GM20000 (cell line): ENCODE measurements around the gene CYB5A.
"Not testable (repeated sequence)": the region's sequence is repeated elsewhere in the genome, so short reads cannot be mapped to it uniquely, and the experiment has no call there.

ENCODE experiments used
- DNase-seq: peaks from one replicate; pipeline ENCODE4 v3.0.0; 2012; ENCODE audit warnings: low spot score
- CTCF ChIP-seq: IDR thresholded peaks from 2 replicates; pipeline ENCODE4 v1.5.1; 2012; ENCODE audit warnings: mild to moderate bottlenecking, control low read depth; ENCODE audit errors: extremely low read depth, missing control alignments

Gene CYB5A

GRCh38 chr18:74331404-74331803 is 39.6 kb upstream of the CYB5A start:
- TF ChIP-seq CTCF = no peak
- no peak for DNase-seq

GRCh38 chr18:74329688-74330205 is 38.0 kb upstream of the CYB5A start:
- TF ChIP-seq CTCF = no peak
- no peak for DNase-seq

GRCh38 chr18:74328206-74328605 is 36.4 kb upstream of the CYB5A start:
- DNase-seq = no peak
- TF ChIP-seq CTCF = no peak

- DNase-seq = not testable (repeated sequence)
Observed at GRCh38 chr18:74326791-74327190, 35.0 kb upstream of the CYB5A start.

- no peak for DNase-seq
- TF ChIP-seq CTCF = no peak
Observed at GRCh38 chr18:74326231-74326630, 34.5 kb upstream of the CYB5A start.

- no peak for TF ChIP-seq CTCF
- no peak for DNase-seq
Observed at GRCh38 chr18:74316257-74317170, 24.8 kb upstream of the CYB5A start.

- no peak for TF ChIP-seq CTCF
- DNase-seq = no peak
Observed at GRCh38 chr18:74315464-74316256, 23.9 kb upstream of the CYB5A start, which contains the start of gene C18orf63. Gene C18orf63 (plus strand): TSS chr18:74315839. CDS start chr18:74317866, 2,027 bp downstream.
